Astrocyte (in vitro differentiated cells and primary cell): ENCODE results near the gene FAM241A. TPM values are rescaled to one million over a fixed set of nuclear protein-coding genes. Genes with fewer than 3 reads are reported as not detected.

Experiments used
- DNase-seq: peaks from one replicate; pipeline ENCODE4 v3.0.0-alpha.2; 2010; ENCODE audit warnings: low read depth
- FAIRE-seq: peaks from 2 replicates; lab custom pipeline; 2011; peaks lifted over from hg19 to GRCh38; lab: Jason Lieb, UNC
- H2AFZ ChIP-seq: 2 replicates; pipeline ENCODE4 v1.6.0; 2012; ENCODE audit warnings: low read depth, low read length, inconsistent platforms
- H3K27ac ChIP-seq: 2 replicates; pipeline ENCODE4 v1.5.1; 2011; ENCODE audit warnings: low read depth, low read length, inconsistent platforms
- H3K27me3 ChIP-seq: 2 replicates; pipeline ENCODE4 v1.6.0; 2011; ENCODE audit warnings: low read length, inconsistent platforms; ENCODE audit not compliant: insufficient read depth
- H3K36me3 ChIP-seq: 2 replicates; pipeline ENCODE4 v1.5.1; 2011; ENCODE audit warnings: low read length, inconsistent platforms; ENCODE audit not compliant: insufficient read depth
- H3K4me1 ChIP-seq: 2 replicates; pipeline ENCODE4 v1.5.1; 2011; ENCODE audit warnings: low read length, inconsistent platforms; ENCODE audit not compliant: insufficient read depth
- H3K4me2 ChIP-seq: 2 replicates; pipeline ENCODE4 v1.6.0; 2012; ENCODE audit warnings: low read length, inconsistent platforms
- H3K4me3 ChIP-seq: 2 replicates; pipeline ENCODE4 v1.5.1; 2011; ENCODE audit warnings: low read depth, mild to moderate bottlenecking, low read length, inconsistent platforms; ENCODE audit not compliant: insufficient read depth
- H3K79me2 ChIP-seq: 2 replicates; pipeline ENCODE4 v1.6.0; 2012; ENCODE audit warnings: mild to moderate bottlenecking, low read length, inconsistent platforms; ENCODE audit not compliant: insufficient read depth
- H3K9ac ChIP-seq: 2 replicates; pipeline ENCODE4 v1.6.0; 2012; ENCODE audit warnings: mild to moderate bottlenecking, low read length, inconsistent platforms
- H3K9me3 ChIP-seq: 2 replicates; pipeline ENCODE4 v1.5.1; 2012; ENCODE audit warnings: low read depth, mild to moderate bottlenecking, low read length, inconsistent platforms; ENCODE audit not compliant: insufficient read depth
- H4K20me1 ChIP-seq: 2 replicates; pipeline ENCODE4 v1.6.0; 2012; ENCODE audit warnings: low read length, inconsistent platforms; ENCODE audit not compliant: insufficient read depth
- H3K27ac Mint-ChIP-seq: one replicate; pipeline ENCODE4 v1.8.0; 2021; ENCODE audit warnings: mild to moderate bottlenecking, mixed read lengths; ENCODE audit not compliant: unreplicated experiment
- H3K27me3 Mint-ChIP-seq: one replicate; pipeline ENCODE4 v1.8.0; 2021; ENCODE audit warnings: low read depth, mixed read lengths; ENCODE audit not compliant: unreplicated experiment
- H3K36me3 Mint-ChIP-seq: one replicate; pipeline ENCODE4 v1.8.0; 2021; ENCODE audit warnings: low read depth, mixed read lengths; ENCODE audit not compliant: unreplicated experiment
- H3K4me1 Mint-ChIP-seq: one replicate; pipeline ENCODE4 v1.8.0; 2021; ENCODE audit warnings: low read depth, mixed read lengths; ENCODE audit not compliant: unreplicated experiment
- H3K4me3 Mint-ChIP-seq: one replicate; pipeline ENCODE4 v1.8.0; 2021; ENCODE audit warnings: mild to moderate bottlenecking, moderate library complexity, mixed read lengths; ENCODE audit not compliant: unreplicated experiment
- H3K9me3 Mint-ChIP-seq: one replicate; pipeline ENCODE4 v1.8.0; 2021; ENCODE audit warnings: mild to moderate bottlenecking, mixed read lengths; ENCODE audit not compliant: unreplicated experiment
- CTCF ChIP-seq: IDR thresholded peaks from 2 replicates; pipeline ENCODE4 v1.5.1; 2011; ENCODE audit warnings: low read depth, mild to moderate bottlenecking, inconsistent platforms, low read length, moderate library complexity; ENCODE audit not compliant: insufficient read depth
- EZH2 ChIP-seq: IDR thresholded peaks from 2 replicates; pipeline ENCODE4 v1.6.1; 2012; ENCODE audit warnings: mild to moderate bottlenecking, low read length, inconsistent platforms; ENCODE audit not compliant: insufficient read depth
- total RNA-seq: library from RNA; stranded (reverse); gene quantifications from 2 replicates; pipeline ENCODE4 v1.2.1, GENCODE V29; 2021

FAM241A gene
- total RNA-seq, 1 donor from 2014 or later: 1.7 TPM

- TF ChIP-seq EZH2: no peak
- TF ChIP-seq CTCF: peak; percentile 73
- Mint-ChIP-seq H3K4me1 (no peaks in the 10 kb centered on the region), H3K4me3 (no peak overlapping the region), H3K27me3 (peaks cover 3% of the 10 kb centered on the region), H3K27ac (no peak overlapping the region), H3K36me3 (no peaks in the 10 kb centered on the region), H3K9me3 (no peaks in the 10 kb centered on the region)
- H3K9me3 ChIP-seq: no peaks in the 10 kb centered on the region
- DNase-seq: peak; percentile 39
- H3K4me2 ChIP-seq: no peak overlapping the region
- no peak overlapping the region for H3K4me3 ChIP-seq
- peak overlapping the region; percentile 53 for H2AFZ ChIP-seq
- H3K36me3 ChIP-seq: no peaks in the 10 kb centered on the region
- H3K79me2 ChIP-seq: no peaks in the 10 kb centered on the region
- FAIRE-seq: peak; percentile 70
- no peaks in the 10 kb centered on the region for H4K20me1 ChIP-seq
- H3K27ac ChIP-seq: no peak overlapping the region
- no peaks in the 10 kb centered on the region for H3K27me3 ChIP-seq
- peak overlapping the region; percentile 19 for H3K9ac ChIP-seq
- no peaks in the 10 kb centered on the region for H3K4me1 ChIP-seq
Measured at GRCh38 chr4:112099701-112100297, 45.5 kb upstream of the FAM241A start.

DNA sequence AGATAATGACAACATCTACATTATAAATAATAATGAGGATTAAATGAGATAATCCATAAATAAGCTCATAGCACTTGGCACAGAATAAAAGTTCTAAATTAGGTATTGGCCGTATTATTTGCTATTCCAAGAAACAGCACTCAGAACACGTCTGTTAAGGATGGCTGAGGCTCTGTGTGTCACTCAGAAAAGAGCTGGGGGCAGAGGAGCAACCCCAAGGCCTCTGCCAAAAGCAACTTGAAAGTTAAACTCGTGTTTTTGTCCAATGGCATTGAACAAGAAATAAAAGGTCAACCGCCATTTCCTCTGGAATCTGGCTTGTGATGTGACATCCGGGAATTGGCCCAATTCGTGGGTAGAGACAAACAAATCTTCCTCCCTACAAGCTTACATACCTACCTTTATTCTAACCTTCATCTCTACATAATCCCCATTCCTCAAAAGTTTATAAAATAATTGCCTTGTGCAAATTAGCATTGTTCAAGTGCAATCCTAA is 42.3 kb upstream of the FAM241A start:
- Histone ChIP-seq H3K79me2 (no peaks in the 10 kb centered on the region), H3K4me2 (no peak overlapping the region), H3K36me3 (no peaks in the 10 kb centered on the region), H3K4me1 (no peaks in the 10 kb centered on the region), H3K9ac (no peak overlapping the region), H2AFZ (no peak overlapping the region), H3K9me3 (no peaks in the 10 kb centered on the region), H3K27ac (no peak overlapping the region), H3K4me3 (no peak overlapping the region), H3K27me3 (no peaks in the 10 kb centered on the region), H4K20me1 (no peaks in the 10 kb centered on the region)
- no peaks in the 10 kb centered on the region for H3K9me3 Mint-ChIP-seq
- TF ChIP-seq EZH2 (no peak), CTCF (no peak)
- no peaks in the 10 kb centered on the region for H3K27me3 Mint-ChIP-seq
- H3K36me3 Mint-ChIP-seq: no peaks in the 10 kb centered on the region
- no peak overlapping the region for H3K4me3 Mint-ChIP-seq
- no peaks in the 10 kb centered on the region for H3K4me1 Mint-ChIP-seq
- DNase-seq (no peak), FAIRE-seq (no peak)
- no peak overlapping the region for H3K27ac Mint-ChIP-seq
